ENCODE measurements around the gene ARHGEF3. TPM values are rescaled to one million over a fixed set of nuclear protein-coding genes. Genes with fewer than 3 reads are reported as not detected.

Gene ARHGEF3
- total RNA-seq, 1 experiment from 2014 or later = 7.9 TPM

DNA sequence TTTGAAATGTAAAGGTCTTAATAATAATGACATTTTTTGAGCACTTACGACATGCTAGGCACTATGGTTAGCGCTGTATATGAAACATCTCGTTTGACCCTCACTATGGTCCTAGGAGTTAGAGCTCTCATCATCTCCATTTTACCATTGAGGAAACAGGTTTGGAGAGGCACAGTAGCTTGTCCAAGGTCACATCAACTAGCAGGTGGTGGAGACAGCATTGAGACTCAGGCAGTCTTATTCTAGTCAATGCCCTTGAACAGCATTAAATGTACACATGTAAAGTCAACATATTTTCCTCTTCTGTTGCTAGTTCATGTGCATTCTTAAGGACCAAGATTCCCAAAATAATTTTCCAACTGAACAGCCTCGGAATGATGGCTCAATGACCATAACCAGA is 4.8 kb downstream of the ARHGEF3 start (continued):
- TF ChIP-seq, protein P1, sequence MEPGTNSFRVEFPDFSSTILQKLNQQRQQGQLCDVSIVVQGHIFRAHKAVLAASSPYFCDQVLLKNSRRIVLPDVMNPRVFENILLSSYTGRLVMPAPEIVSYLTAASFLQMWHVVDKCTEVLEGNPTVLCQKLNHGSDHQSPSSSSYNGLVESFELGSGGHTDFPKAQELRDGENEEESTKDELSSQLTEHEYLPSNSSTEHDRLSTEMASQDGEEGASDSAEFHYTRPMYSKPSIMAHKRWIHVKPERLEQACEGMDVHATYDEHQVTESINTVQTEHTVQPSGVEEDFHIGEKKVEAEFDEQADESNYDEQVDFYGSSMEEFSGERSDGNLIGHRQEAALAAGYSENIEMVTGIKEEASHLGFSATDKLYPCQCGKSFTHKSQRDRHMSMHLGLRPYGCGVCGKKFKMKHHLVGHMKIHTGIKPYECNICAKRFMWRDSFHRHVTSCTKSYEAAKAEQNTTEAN (CRISPR knock-in tag; IDR thresholded peaks at IDR 0.05) = no peak
- TF ChIP-seq TEAD4 (CRISPR knock-in tag; IDR thresholded peaks at IDR 0.05) (no peak), ELF4 (CRISPR knock-in tag; IDR thresholded peaks at IDR 0.05; ENCODE audit: low read depth) (no peak)

DNA sequence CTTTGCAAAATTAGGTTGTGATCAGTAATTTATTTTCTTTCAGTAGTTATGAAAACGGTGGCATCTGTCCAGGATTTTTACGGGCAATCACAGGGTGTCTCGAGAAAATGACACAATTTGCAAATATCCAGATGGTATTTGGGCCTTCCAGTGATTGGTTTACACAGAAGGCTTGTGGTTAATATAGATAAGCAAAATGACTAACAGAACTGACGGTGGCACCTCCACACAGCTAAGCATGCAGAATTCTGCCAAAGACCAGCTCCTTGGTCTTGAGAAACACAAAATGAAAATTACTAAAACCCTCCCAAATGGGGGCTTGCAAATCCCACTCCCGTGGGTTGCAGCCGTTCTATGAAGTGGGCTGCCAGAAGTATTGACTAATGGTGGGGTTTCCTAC is 5.5 kb downstream of the ARHGEF3 start:
- no peak for ATAC-seq
- POLR2A ChIA-PET = no interaction called here
- Mint-ChIP-seq H3K4me3 (no peak overlapping the region), H3K27ac (no peak overlapping the region), H3K36me3 (no peaks in the 10 kb centered on the region), H3K4me1 (peaks cover 15% of the 10 kb centered on the region), H3K27me3 (ENCODE audit: low read depth) (peaks cover 9% of the 10 kb centered on the region), H3K9me3 (no peaks in the 10 kb centered on the region)
- TF ChIP-seq JAZF1 (CRISPR knock-in tag; IDR thresholded peaks at IDR 0.05) (no peak), ATF1 (CRISPR knock-in tag; IDR thresholded peaks at IDR 0.05) (no peak), IRF2 (CRISPR knock-in tag; IDR thresholded peaks at IDR 0.05; ENCODE audit: borderline replicate concordance, low read depth) (no peak), SOX15 (CRISPR knock-in tag; IDR thresholded peaks at IDR 0.05) (no peak), JUN (CRISPR knock-in tag; IDR thresholded peaks at IDR 0.05) (no peak), FOXP1 (CRISPR knock-in tag; IDR thresholded peaks at IDR 0.05; ENCODE audit: borderline replicate concordance) (no peak), TEAD4 (CRISPR knock-in tag; IDR thresholded peaks at IDR 0.05) (no peak), CBFB (CRISPR knock-in tag; IDR thresholded peaks at IDR 0.05; ENCODE audit: low read depth) (no peak), ZNF396 (CRISPR knock-in tag; IDR thresholded peaks at IDR 0.05; ENCODE audit: borderline replicate concordance) (no peak), TEAD1 (CRISPR knock-in tag; IDR thresholded peaks at IDR 0.05) (no peak), NFYB (CRISPR knock-in tag; conservative IDR thresholded peaks at IDR 0.05; ENCODE audit: low read depth) (no peak), ZBTB21 (CRISPR knock-in tag; IDR thresholded peaks at IDR 0.05; ENCODE audit: borderline replicate concordance) (no peak), KAT7 (CRISPR knock-in tag; IDR thresholded peaks at IDR 0.05; ENCODE audit: borderline replicate concordance) (no peak)
- TF ChIP-seq, protein P2, sequence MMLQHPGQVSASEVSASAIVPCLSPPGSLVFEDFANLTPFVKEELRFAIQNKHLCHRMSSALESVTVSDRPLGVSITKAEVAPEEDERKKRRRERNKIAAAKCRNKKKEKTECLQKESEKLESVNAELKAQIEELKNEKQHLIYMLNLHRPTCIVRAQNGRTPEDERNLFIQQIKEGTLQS (CRISPR knock-in tag; conservative IDR thresholded peaks at IDR 0.05) = no peak
- TF ChIP-seq, protein P3, sequence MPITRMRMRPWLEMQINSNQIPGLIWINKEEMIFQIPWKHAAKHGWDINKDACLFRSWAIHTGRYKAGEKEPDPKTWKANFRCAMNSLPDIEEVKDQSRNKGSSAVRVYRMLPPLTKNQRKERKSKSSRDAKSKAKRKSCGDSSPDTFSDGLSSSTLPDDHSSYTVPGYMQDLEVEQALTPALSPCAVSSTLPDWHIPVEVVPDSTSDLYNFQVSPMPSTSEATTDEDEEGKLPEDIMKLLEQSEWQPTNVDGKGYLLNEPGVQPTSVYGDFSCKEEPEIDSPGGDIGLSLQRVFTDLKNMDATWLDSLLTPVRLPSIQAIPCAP (CRISPR knock-in tag; IDR thresholded peaks at IDR 0.05) = no peak
- TF ChIP-seq, protein P4, sequence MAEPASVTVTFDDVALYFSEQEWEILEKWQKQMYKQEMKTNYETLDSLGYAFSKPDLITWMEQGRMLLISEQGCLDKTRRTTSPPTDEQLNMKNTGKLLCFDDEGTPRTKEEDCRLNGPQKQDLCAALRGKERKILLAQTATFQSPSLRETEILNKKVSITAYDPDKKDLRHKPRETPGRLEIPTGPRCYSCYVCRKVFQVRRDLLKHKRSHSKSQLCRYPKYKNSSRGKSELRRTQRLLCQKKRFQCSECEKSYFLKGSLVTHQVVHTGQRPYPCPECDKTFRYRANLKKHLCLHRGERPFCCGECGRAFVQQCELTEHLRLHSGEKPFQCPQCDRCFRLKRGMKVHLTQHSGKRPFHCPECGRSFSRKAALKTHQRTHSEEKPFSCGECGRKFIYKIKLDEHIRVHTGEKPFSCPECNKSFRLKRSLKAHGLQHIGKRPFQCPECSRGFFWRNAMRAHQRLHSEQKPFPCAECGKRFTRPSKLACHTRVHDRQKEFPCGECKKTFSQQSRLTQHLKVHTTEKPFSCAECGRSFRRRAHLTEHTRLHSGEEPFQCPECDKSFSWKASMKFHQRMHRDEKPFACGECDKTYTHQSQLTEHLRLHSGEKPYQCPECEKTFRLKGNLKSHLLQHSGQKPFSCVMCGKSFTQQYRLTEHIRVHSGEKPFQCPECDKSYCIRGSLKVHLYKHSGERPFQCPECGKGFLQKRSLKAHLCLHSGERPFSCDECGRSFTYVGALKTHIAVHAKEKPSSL (CRISPR knock-in tag; conservative IDR thresholded peaks at IDR 0.05) = no peak
- TF ChIP-seq, protein P5, sequence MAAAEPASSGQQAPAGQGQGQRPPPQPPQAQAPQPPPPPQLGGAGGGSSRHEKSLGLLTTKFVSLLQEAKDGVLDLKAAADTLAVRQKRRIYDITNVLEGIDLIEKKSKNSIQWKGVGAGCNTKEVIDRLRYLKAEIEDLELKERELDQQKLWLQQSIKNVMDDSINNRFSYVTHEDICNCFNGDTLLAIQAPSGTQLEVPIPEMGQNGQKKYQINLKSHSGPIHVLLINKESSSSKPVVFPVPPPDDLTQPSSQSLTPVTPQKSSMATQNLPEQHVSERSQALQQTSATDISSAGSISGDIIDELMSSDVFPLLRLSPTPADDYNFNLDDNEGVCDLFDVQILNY (CRISPR knock-in tag; IDR thresholded peaks at IDR 0.05) = no peak
- no peak for DNase-seq (ENCODE audit: low spot score)
- CTCF ChIA-PET = no interaction called here

DNA sequence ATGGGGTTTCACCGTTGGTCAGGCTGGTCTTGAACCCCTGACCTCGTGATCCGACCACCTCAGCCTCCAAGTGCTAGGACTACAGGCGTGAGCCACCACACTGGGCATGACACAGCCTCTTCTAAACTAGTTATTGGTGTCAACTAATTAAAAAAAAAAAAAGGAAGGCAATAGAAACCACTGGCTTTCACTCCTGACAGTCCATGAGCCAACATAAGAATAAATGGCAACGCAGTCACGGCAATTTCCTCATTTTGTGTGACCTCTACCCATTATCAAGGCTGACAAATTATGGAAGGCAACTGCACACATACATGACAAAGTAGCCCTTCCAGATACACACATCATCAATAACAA is 5.9 kb downstream of the ARHGEF3 start:
- ATAC-seq (no peak), DNase-seq (ENCODE audit: low spot score) (no peak)
- Mint-ChIP-seq H3K4me1 (peaks cover 13% of the 10 kb centered on the region), H3K36me3 (no peaks in the 10 kb centered on the region), H3K9me3 (no peaks in the 10 kb centered on the region), H3K27me3 (ENCODE audit: low read depth) (peaks cover 5% of the 10 kb centered on the region), H3K4me3 (no peak overlapping the region), H3K27ac (no peak overlapping the region)
- POLR2A ChIA-PET = no interaction called here
- CTCF ChIA-PET = no interaction called here
- TF ChIP-seq GTF2I (CRISPR knock-in tag; conservative IDR thresholded peaks at IDR 0.05) = no peak
- TF ChIP-seq EMX1 (CRISPR knock-in tag; IDR thresholded peaks at IDR 0.05) = no peak
- TF ChIP-seq, protein P6, sequence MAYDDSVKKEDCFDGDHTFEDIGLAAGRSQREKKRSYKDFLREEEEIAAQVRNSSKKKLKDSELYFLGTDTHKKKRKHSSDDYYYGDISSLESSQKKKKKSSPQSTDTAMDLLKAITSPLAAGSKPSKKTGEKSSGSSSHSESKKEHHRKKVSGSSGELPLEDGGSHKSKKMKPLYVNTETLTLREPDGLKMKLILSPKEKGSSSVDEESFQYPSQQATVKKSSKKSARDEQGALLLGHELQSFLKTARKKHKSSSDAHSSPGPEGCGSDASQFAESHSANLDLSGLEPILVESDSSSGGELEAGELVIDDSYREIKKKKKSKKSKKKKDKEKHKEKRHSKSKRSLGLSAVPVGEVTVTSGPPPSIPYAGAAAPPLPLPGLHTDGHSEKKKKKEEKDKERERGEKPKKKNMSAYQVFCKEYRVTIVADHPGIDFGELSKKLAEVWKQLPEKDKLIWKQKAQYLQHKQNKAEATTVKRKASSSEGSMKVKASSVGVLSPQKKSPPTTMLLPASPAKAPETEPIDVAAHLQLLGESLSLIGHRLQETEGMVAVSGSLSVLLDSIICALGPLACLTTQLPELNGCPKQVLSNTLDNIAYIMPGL (CRISPR knock-in tag; IDR thresholded peaks at IDR 0.05) = no peak
- TF ChIP-seq TP53 (CRISPR knock-in tag; IDR thresholded peaks at IDR 0.05) = no peak
- no peak for TF ChIP-seq ZNF396 (CRISPR knock-in tag; IDR thresholded peaks at IDR 0.05; ENCODE audit: borderline replicate concordance)
- TF ChIP-seq PRRX2 (CRISPR knock-in tag; IDR thresholded peaks at IDR 0.05) = no peak
- TF ChIP-seq, protein P7, sequence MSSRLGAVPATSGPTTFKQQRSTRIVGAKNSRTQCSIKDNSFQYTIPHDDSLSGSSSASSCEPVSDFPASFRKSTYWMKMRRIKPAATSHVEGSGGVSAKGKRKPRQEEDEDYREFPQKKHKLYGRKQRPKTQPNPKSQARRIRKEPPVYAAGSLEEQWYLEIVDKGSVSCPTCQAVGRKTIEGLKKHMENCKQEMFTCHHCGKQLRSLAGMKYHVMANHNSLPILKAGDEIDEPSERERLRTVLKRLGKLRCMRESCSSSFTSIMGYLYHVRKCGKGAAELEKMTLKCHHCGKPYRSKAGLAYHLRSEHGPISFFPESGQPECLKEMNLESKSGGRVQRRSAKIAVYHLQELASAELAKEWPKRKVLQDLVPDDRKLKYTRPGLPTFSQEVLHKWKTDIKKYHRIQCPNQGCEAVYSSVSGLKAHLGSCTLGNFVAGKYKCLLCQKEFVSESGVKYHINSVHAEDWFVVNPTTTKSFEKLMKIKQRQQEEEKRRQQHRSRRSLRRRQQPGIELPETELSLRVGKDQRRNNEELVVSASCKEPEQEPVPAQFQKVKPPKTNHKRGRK (CRISPR knock-in tag; IDR thresholded peaks at IDR 0.05; ENCODE audit: borderline replicate concordance) = no peak
- no peak for TF ChIP-seq NR1H2 (CRISPR knock-in tag; IDR thresholded peaks at IDR 0.05)
- no peak for TF ChIP-seq ELF4 (CRISPR knock-in tag; IDR thresholded peaks at IDR 0.05; ENCODE audit: low read depth)
- TF ChIP-seq IRF2 (CRISPR knock-in tag; IDR thresholded peaks at IDR 0.05; ENCODE audit: borderline replicate concordance, low read depth) = no peak

Measured in WTC11 (cell line).